Psoas muscle (tissue), 8 donors: ENCODE measurements around the gene PSMB3. TPM values are rescaled to one million over a fixed set of nuclear protein-coding genes. Genes with fewer than 3 reads are reported as not detected.
A peak's percentile ranks its signal among the peaks of the same experiment; 100 is the strongest.

Source experiments
- ATAC-seq, 4 donors: fragments of 200-7000 bp; cut with Tn5 transposase; one replicate each; pipeline ENCODE4 v1.9.1; 2020; ENCODE audit warnings: moderate library complexity in 3 of 4, mild to moderate bottlenecking in 2 of 4
- DNase-seq, 2 donors: peaks; one replicate each; pipeline ENCODE4 v3.0.0-alpha.2; 2020
- H3K27ac ChIP-seq: fragments of 200-600 bp; one replicate; pipeline ENCODE4 v1.8.0; 2022
- H3K27me3 ChIP-seq, 3 donors: fragments of 200-600 bp in 1 of 3; one replicate each; pipeline versions ENCODE4 v1.6.1 to v1.8.0; 2013 to 2022; ENCODE audit warnings: low read length in 2 of 3, mild to moderate bottlenecking in 2 of 3, moderate library complexity in 1 of 3; ENCODE audit not compliant: insufficient read depth in 3 of 3
- H3K36me3 ChIP-seq, 2 donors: fragments of 200-600 bp in 1 of 2; one replicate each; pipeline versions ENCODE4 v1.6.1 to v1.8.0; 2013 to 2022; ENCODE audit warnings: low read depth in 1 of 2, mild to moderate bottlenecking in 1 of 2, moderate library complexity in 1 of 2; ENCODE audit not compliant: insufficient read depth in 1 of 2
- H3K4me1 ChIP-seq: fragments of 200-600 bp; one replicate; pipeline ENCODE4 v1.8.0; 2022
- H3K4me3 ChIP-seq: fragments of 200-600 bp; one replicate; pipeline ENCODE4 v1.8.0; 2022; ENCODE audit warnings: mild to moderate bottlenecking
- H3K9me3 ChIP-seq: fragments of 200-600 bp; one replicate; pipeline ENCODE4 v1.8.0; 2022
- CTCF ChIP-seq: fragments of 200-600 bp; IDR thresholded peaks from one replicate; pipeline ENCODE4 v1.8.0; 2022; ENCODE audit warnings: antibody characterized with exemption
- WGBS, 3 donors: extraction: QIAGEN DNeasy Blood & Tissue Kit; methylation state at CpG; one replicate each; pipeline versions ENCODE4 v1.1.6 to v1.1.7; 2013; 5-methylcytosine and 5-hydroxymethylcytosine counted together
- intact Hi-C, 2 donors: fragments of 100-400 bp; cut with DNase I; formaldehyde crosslinking; loops; one replicate each; pipeline versions ENCODE4 v1.11.0 to v1.14.2; 2022
- polyA plus RNA-seq, 3 donors: library from polyadenylated mRNA; stranded (reverse); fragments of 200-250 nt; gene quantifications; one replicate each; pipeline ENCODE4 v1.2.3, GENCODE V29; 2013
- total RNA-seq, 4 donors: library from RNA; stranded (reverse); fragmentation: NEBNext Ultra II Directional in 2 of 4; extraction: Animal tissue kit (Norgen Biotek cat#: 25700) in 2 of 4; gene quantifications; one replicate each; pipeline versions ENCODE4 v1.2.1 to v1.2.4, GENCODE V29; 2021 to 2023
- donor health status: healthy with polysubstance abuse.
- donor health status: DM: no; HTN: no; CAD: no; lungs with moderate emphysema.
- donor health status: Bipolar disorder and iron deficiency.
- donor health status: healthy.
- donor health status: DM: yes; HTN: yes; CAD: no.
- donor health status: DM: no; HTN: no; CAD: no.
- donor health status: DM: no; HTN: no; CAD: no.
- donor health status: DM: yes; HTN: yes; CAD: no.

Gene PSMB3
- total and polyA plus RNA-seq, 7 donors, result 112 to 463 (median 209) TPM

- H3K27me3 ChIP-seq, result peaks cover 0 to 52% (median 8%) of the 10 kb centered on the region in 3 donors
- 15 to 21% (median 17%) methylated on average over 10 of the region's 10 CpGs for WGBS, 3 donors
- intact Hi-C loops, result loop anchor here in 1 of 2 donors (5.0 to 10.0 kb wide), 2 partner anchors 74 to 401 kb away; partner anchors contain the start of genes CWC25 and PLXDC1
Observed at GRCh38 chr17:38751144-38751807, 1.3 kb upstream of the PSMB3 start.

GRCh38 chr17:38751808-38752307, 683 bp upstream of the PSMB3 start:
- no peak for TF ChIP-seq CTCF
- Histone ChIP-seq H3K9me3 (no peaks in the 10 kb centered on the region), H3K36me3 (peaks cover 3 to 33% of the 10 kb centered on the region in 2 donors), H3K27ac (peak overlapping the region; percentile 92), H3K4me3 (peak overlapping the region; percentile 79), H3K4me1 (peaks cover 32% of the 10 kb centered on the region), H3K27me3 (peaks cover 0 to 46% (median 8%) of the 10 kb centered on the region in 3 donors)
- WGBS, 3 donors, result 0 to 1% (median 1%) methylated on average over 44 of the region's 44 CpGs
- ATAC-seq (peak; percentile 38 to 57 (median 48)), DNase-seq (peak; percentile 75 to 88)
- intact Hi-C loops, result loop anchor here in 1 of 2 donors (5.0 to 10.0 kb wide), 2 partner anchors 73 to 400 kb away; partner anchors contain the start of genes CWC25 and PLXDC1

More at GRCh38 chr17:38751144-38751807, 1.3 kb upstream of the PSMB3 start:
- no peak for ATAC-seq
- H3K4me3 ChIP-seq, result peak overlapping the region; percentile 79
- H3K27ac ChIP-seq, result no peak overlapping the region
- H3K4me1 ChIP-seq, result peaks cover 32% of the 10 kb centered on the region
- H3K9me3 ChIP-seq, result no peaks in the 10 kb centered on the region
- H3K36me3 ChIP-seq, result peaks cover 3 to 27% of the 10 kb centered on the region in 2 donors
- no peak for DNase-seq
- no peak for TF ChIP-seq CTCF

GRCh38 chr17:38753071-38753506, 548 bp downstream of the PSMB3 start:
- Histone ChIP-seq H3K4me1 (peaks cover 32% of the 10 kb centered on the region), H3K9me3 (no peaks in the 10 kb centered on the region), H3K27me3 (peaks cover 0 to 35% (median 5%) of the 10 kb centered on the region in 3 donors), H3K27ac (peak overlapping the region; percentile 92), H3K4me3 (peak overlapping the region; percentile 79), H3K36me3 (peaks cover 3 to 45% of the 10 kb centered on the region in 2 donors)
- no peak for ATAC-seq
- no peak for TF ChIP-seq CTCF
- WGBS, 3 donors, result 5 to 9% (median 6%) methylated on average over 22 of the region's 22 CpGs
- DNase-seq, result no peak
- intact Hi-C loops, result loop anchor here in 1 of 2 donors (5.0 to 10.0 kb wide), 2 partner anchors 72 to 399 kb away; partner anchors contain the start of genes CWC25 and PLXDC1

- H3K36me3 ChIP-seq, result peaks cover 16 to 99% of the 10 kb centered on the region in 2 donors
- no peaks in the 10 kb centered on the region for H3K9me3 ChIP-seq
- no peak overlapping the region for H3K4me3 ChIP-seq
- 83 to 87% (median 84%) methylated on average over 4 of the region's 4 CpGs for WGBS, 3 donors
- DNase-seq (no peak), ATAC-seq (peak in 2 of 4 donors; percentile 28 to 32)
- intact Hi-C loops, result no loop called here
- no peak for TF ChIP-seq CTCF
- H3K27me3 ChIP-seq, result no peaks in the 10 kb centered on the region
- H3K27ac ChIP-seq, result no peak overlapping the region
- H3K4me1 ChIP-seq, result no peaks in the 10 kb centered on the region
Observed at GRCh38 chr17:38761612-38762011, 9.1 kb downstream of the PSMB3 start.
